Thyroid gland (tissue), 4 donors: ENCODE data around the gene KCNE4.

Experiments used
- POLR2A ChIP-seq, 2 donors: fragments of 450-650 bp; IDR thresholded peaks; one replicate each; pipeline ENCODE4 v1.6.1; 2017; ENCODE audit warnings: antibody characterized with exemption in 2 of 2, mild to moderate bottlenecking in 2 of 2, moderate library complexity in 1 of 2
- TF ChIP-seq, protein P1 (sequence below), 6 experiments: fragments of 200-600 bp in 3 of 6; fragments of 450-650 bp in 3 of 6; sonication (generic) in 3 of 6; IDR thresholded peaks; one replicate each; pipeline ENCODE4 v1.5.1; 2016 to 2019; ENCODE audit warnings: antibody characterized with exemption in 6 of 6, mild to moderate bottlenecking in 2 of 6, inconsistent platforms in 1 of 6, moderate library complexity in 1 of 6

GRCh38 chr2:223081789-223082188, 29.8 kb downstream of the KCNE4 start:
- TF ChIP-seq, protein P1, sequence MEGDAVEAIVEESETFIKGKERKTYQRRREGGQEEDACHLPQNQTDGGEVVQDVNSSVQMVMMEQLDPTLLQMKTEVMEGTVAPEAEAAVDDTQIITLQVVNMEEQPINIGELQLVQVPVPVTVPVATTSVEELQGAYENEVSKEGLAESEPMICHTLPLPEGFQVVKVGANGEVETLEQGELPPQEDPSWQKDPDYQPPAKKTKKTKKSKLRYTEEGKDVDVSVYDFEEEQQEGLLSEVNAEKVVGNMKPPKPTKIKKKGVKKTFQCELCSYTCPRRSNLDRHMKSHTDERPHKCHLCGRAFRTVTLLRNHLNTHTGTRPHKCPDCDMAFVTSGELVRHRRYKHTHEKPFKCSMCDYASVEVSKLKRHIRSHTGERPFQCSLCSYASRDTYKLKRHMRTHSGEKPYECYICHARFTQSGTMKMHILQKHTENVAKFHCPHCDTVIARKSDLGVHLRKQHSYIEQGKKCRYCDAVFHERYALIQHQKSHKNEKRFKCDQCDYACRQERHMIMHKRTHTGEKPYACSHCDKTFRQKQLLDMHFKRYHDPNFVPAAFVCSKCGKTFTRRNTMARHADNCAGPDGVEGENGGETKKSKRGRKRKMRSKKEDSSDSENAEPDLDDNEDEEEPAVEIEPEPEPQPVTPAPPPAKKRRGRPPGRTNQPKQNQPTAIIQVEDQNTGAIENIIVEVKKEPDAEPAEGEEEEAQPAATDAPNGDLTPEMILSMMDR (IDR thresholded peaks at IDR 0.05), result no peak
- no peak for TF ChIP-seq POLR2A (IDR thresholded peaks at IDR 0.05)
